Measurements from ENCODE around the gene ZNF865.

The ZNF865 gene

GRCh38 chr19:55626350-55626749 lies 20.9 kb downstream of the ZNF865 start:
- peak; percentile 39 for DNase-seq

DNA sequence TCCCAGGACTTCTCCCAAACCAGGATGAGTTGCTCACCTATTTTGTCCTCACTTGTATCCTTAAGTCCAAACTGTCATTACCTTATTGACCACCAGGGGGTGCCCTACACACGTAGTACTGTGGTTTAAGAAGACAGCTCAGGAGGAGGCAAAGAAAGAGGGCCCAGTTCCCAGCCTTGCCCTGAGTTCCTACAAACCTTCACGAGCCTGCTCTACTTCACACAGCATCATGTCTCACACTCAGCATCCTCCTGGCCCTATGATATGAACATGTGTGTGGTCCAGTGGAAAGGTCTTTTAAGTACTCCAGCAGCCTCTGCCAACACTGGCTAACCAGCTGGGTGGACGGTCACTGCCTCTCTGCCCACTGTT lies 27.0 kb downstream of the ZNF865 start:
- DNase-seq = peak; percentile 62

DNA sequence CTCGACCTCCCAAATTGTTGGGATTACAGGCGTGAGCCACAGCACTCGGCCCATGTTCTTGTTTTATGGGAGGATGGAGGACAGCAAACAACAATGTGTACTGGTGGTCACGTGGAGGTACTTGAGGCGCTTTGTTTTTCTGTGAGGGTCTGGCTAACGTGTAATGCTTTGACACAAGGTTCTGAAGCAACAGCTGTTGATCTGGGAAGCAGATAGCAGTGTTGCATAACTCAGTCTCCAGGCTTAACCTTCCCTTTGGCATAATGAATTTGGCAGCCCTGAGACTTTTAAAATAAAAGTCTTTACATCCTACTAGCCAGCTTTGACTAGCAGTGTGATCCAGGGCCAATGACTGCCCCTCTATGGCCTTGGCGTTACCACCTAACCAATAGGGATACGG lies 28.4 kb downstream of the ZNF865 start:
- no peak for DNase-seq

GRCh38 chr19:55635334-55635717 lies 29.9 kb downstream of the ZNF865 start:
- DNase-seq = no peak

DNA sequence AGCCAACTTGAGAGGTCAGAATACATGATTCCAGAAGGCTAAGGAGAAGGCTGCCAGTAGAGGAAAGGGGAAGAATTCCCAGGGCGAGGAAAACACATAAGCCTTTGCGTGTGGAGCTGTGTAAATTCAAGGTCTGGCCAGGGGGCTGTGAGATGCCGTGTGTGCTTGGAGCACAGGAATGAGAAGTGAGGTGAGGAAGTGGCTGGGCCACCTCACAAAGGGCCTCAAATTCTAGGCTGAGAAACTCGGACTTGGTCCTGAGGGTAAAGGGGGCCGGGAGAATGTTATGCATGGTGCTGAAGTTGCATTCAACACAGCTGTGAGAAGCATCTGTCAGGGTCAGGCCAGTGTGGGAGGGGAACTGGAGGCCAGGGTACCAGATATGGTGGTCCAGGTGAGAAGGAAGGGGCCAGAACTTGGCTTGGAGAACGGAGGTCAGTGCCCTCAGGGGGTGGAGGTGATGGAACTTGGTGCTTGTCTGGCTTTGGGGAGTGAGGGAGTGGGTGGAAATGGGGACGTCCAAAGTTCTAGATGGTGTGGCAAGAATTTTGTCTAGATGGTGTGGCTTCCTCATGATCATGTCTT lies 30.5 kb downstream of the ZNF865 start:
- no peak for DNase-seq

GRCh38 chr19:55636723-55637122 lies 31.3 kb downstream of the ZNF865 start:
- DNase-seq = no peak

DNA sequence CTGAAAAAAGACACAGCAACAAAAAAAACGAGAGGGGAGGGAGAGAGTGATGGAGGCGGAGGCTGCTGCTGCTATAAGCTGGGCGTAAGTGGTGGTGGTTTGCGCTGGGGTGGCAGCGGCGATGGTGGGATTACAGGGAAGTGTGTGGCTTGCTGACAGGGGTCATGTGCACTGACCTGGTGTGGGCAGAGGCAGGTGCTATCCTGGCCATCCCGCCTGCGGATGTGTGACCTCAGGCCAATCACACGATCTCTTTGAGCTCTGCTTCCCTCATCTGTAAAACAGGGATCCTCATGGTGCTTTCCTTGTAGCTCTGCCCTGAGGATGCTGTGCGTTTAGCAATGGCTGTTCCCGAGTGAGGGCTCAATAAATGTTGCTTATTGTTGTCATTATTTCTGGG lies 32.1 kb downstream of the ZNF865 start:
- DNase-seq = no peak

DNA sequence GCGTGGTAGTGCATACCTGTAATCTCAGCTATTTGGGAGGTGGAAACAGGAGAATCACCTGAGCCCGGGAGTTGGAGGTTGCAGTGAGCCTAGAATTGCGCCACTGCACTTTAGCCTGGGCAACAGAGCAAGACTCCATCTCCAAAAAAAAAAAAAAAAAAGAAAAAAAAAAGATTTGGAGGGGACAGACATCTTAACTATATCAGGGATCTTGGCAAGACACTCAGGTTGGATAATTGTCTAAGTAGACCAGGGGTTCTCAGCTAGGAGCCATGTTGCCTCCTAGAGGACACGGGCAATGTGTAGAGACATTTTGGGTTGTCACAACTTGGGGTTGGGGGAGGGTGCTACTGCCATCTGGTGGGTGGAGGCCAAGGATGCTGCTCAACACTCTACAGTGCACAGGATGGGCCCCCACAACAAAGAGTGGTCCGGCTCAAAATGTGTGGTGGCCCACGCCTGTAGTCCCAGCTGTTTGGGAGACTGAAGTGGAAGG lies 33.5 kb downstream of the ZNF865 start:
- DNase-seq = peak; percentile 38

GRCh38 chr19:55640043-55640576 lies 34.7 kb downstream of the ZNF865 start:
- DNase-seq = peak; percentile 65

DNA sequence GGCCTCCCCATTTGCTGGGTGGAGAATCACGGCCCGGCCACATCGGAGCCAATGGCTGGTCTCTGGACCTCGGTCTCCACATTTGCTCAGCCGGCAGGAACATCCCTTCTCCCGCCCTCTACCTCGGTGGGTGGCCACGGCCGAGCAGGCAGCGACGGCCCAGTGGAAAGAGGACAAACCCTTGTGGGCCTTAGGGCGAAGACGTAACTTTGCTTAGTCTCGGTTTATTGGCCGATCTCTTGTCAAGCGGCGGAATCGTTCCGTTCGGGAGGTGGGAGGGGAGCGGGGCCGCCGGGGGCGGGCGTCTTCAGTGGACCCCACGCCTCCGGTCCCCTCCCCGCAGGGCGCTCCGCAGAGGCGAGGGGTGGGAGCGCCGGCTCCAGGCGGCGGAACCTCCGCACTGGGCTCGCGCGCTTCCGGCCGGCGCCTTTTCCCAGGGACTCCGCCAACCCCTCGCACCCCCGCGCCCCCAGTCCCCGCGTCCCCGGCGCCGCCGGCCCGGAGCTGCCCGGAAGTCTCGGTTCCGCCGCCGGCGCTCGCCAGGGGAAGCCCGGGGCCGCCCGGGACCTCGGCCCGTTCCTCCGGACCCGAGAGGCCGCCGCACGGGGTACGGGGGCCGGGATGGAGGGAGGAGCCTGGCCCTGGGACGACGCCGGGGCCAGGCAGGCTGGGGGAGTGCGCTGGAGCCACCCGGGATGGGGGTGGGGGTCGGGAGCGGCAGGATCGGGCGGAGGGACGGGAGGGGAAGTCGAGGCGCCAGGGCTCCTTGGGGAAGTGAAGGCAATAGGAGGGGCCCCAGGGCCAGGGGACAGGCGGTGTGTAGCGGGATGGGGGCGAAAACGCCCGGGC lies 35.4 kb downstream of the ZNF865 start, which contains the start of gene ZNF580:
ZNF580 (plus strand) TSS at position 426 of the 849 bp plus-strand sequence. CDS start 1,507 bp downstream, outside the sequence.
- peak; percentile 46 for DNase-seq

DNA sequence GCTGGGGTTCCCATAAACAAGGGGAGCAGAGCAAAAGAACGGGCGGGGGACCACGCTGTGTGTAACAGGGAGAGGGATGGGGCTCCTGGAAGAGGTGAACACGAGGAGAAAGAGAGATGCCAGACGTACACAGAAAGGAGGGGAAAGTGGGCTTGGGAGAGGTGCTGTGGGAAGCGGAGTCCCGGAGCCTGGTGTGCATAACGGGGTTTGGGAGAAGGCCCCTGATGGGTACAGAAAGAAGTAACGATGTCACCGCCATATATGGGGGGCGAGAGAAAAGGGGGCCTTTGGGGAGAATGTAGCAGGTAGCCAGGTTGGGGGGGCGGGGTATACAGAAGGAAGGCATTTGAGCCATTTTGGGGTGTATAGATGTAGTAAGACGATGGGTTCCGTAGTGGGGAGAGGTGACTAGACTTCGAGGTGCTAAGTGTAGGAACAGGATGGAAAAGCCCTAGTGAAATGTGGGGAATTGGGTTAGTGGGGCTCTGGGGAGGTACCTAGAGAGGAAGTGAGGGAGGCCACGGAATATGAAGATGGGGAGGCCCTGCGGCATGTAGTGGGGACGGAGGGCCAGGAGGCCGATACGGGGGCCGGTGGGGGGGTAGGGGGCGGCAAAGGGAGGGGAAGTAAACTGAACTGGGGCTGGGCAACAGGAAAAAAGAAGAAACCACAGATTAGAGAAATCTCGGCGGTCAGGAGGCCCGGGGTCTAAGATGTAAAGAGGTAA lies 36.1 kb downstream of the ZNF865 start:
- DNase-seq = no peak

DNA sequence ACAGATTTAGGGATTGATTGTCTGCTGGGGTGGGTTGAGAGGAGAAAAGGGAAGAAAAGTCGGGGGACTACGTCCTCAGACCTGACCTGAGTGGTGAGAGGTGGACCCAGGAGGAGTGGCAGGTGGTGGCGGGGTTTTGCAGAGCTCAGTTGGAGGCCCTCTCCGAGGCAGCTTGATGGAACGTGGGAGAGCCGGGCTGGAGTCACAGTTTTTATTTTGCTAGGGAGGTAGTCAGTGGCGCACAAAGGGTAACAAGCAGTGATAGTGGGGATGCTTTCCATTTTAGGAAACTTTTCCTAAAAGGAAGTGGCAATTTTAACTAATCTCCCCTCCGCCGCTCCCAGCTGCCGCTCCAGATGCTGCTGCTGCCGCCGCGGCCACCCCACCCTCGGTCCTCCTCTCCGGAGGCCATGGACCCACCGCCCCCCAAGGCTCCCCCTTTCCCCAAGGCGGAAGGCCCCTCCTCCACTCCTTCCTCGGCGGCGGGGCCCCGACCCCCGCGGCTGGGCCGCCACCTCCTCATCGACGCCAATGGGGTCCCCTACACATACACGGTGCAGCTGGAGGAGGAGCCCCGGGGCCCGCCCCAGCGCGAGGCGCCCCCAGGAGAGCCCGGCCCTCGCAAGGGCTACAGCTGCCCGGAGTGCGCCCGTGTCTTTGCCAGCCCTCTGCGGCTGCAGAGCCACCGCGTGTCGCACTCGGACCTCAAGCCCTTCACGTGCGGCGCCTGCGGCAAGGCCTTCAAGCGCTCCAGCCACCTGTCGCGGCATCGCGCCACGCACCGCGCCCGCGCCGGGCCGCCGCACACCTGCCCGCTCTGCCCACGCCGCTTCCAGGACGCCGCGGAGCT lies 36.9 kb downstream of the ZNF865 start:
- DNase-seq = no peak

DNA sequence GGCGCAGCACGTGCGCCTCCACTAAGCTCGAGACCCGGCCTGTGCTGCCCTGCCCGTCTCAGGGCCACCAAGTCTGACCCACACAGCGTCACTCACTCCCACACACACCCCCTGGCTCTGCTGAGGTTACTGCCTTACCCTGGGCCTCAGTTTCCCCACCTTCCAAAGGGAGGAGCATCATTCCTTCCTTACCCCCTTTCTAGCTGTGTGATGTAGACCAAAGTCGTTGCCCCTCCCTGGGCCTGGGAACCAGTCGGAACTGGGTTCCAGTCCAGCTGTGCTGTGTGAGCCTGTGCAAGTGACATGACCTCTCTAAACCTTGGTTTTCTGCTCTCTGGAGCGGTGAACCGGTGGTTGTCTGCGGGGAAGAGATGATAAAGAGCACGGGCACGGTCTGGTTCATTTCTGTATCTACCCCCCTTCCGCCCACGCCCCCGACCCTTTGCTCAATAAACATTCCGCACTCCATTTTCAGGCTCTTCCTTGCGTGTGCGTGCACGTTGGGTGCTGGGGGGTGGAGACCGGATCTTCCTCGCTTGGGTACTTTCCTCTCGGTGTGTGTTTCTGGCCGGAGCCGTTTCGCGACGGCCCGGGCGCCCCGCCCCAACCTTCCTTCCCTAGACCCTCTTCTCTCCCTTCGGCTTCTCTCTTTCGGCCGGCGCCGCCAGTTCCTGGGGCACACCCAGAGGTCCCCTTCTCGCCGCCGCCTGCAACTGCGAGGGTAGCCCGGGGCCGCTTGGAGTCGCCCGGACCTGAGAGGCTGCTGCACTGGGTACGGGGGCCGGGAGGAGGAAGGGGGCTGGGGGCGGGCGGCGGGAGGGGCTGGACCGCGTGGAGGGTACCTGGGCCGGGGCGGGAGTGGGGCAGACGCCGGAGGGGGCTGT lies 37.8 kb downstream of the ZNF865 start, which contains the start of gene ZNF581:
ZNF581 (plus strand) TSS at position 647 of the 884 bp plus-strand sequence. CDS start 923 bp downstream, outside the sequence.
- peak; percentile 76 for DNase-seq

- DNase-seq = no peak
These were observed 38.4 kb downstream of the ZNF865 start for GRCh38 chr19:55643887-55644176.

- no peak for DNase-seq
These were observed 38.9 kb downstream of the ZNF865 start for GRCh38 chr19:55644191-55644833.

- no peak for DNase-seq
These were observed 39.5 kb downstream of the ZNF865 start for GRCh38 chr19:55644842-55645511.

DNA sequence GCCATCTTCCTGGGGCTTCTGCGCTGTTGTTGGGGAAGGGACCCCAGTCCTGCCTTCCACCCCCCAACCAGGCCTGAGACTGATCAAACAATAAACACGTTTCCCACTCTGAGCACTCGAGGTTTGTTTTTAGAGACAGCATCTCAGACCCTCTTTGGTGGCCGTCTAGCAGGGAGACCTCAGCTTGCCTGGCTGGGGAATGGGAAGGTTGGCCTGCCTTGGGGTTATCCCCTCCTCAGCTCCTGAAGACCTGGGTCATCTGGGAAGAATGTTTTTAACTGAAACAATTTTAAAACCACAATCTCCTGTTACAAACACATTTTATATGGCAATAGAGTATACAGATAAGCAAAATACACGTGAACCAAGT lies 40.0 kb downstream of the ZNF865 start:
- no peak for DNase-seq

GRCh38 chr19:55646889-55647731 lies 41.7 kb downstream of the ZNF865 start:
- DNase-seq = no peak
